ENCODE results near the gene PPM1A.

Gene PPM1A

GRCh38 chr14:60233251-60233650, 15.8 kb upstream of the PPM1A start:
- Histone ChIP-seq H2AFZ (ENCODE audit: low read depth, low read length) (no peak overlapping the region), H3K4me3 (ENCODE audit: low read depth in 1 of 2, low read length in 2 of 2) (no peak overlapping the region), H3K27me3 (ENCODE audit: insufficient read depth, low read length, poor library complexity) (no peaks in the 10 kb centered on the region), H3K9me3 (ENCODE audit: insufficient read depth, low read length, severe bottlenecking) (no peaks in the 10 kb centered on the region), H3K4me1 (ENCODE audit: insufficient read depth, low read length) (no peaks in the 10 kb centered on the region), H3K36me3 (ENCODE audit: insufficient read depth, low read length) (no peaks in the 10 kb centered on the region), H4K20me1 (ENCODE audit: insufficient read depth, low read length) (no peaks in the 10 kb centered on the region), H3K27ac (ENCODE audit: low read length) (no peak overlapping the region), H3K9ac (ENCODE audit: low read depth, low read length) (no peak overlapping the region), H3K4me2 (ENCODE audit: insufficient read depth, low read length) (no peak overlapping the region), H3K79me2 (ENCODE audit: insufficient read depth, low read length) (no peaks in the 10 kb centered on the region)
- DNase-seq: no peak
- TF ChIP-seq CTCF (IDR thresholded peaks at IDR 0.05; ENCODE audit: borderline replicate concordance, extremely low read depth, low read length, poor library complexity, severe bottlenecking): no peak
- no peak for TF ChIP-seq EZH2 (IDR thresholded peaks at IDR 0.05; ENCODE audit: borderline replicate concordance, low read depth, low read length, severe bottlenecking)
- ATAC-seq (ENCODE audit: insufficient read depth, low read depth): no peak

- Histone ChIP-seq H4K20me1 (ENCODE audit: insufficient read depth, low read length) (no peaks in the 10 kb centered on the region), H3K4me3 (ENCODE audit: low read depth in 1 of 2, low read length in 2 of 2) (no peak overlapping the region), H3K4me1 (ENCODE audit: insufficient read depth, low read length) (no peaks in the 10 kb centered on the region), H3K27me3 (ENCODE audit: insufficient read depth, low read length, poor library complexity) (no peaks in the 10 kb centered on the region), H3K9ac (ENCODE audit: low read depth, low read length) (no peak overlapping the region), H3K4me2 (ENCODE audit: insufficient read depth, low read length) (no peak overlapping the region), H3K9me3 (ENCODE audit: insufficient read depth, low read length, severe bottlenecking) (no peaks in the 10 kb centered on the region), H2AFZ (ENCODE audit: low read depth, low read length) (no peak overlapping the region), H3K36me3 (ENCODE audit: insufficient read depth, low read length) (no peaks in the 10 kb centered on the region), H3K27ac (ENCODE audit: low read length) (no peak overlapping the region), H3K79me2 (ENCODE audit: insufficient read depth, low read length) (no peaks in the 10 kb centered on the region)
- DNase-seq: no peak
- no peak for TF ChIP-seq EZH2 (IDR thresholded peaks at IDR 0.05; ENCODE audit: borderline replicate concordance, low read depth, low read length, severe bottlenecking)
- TF ChIP-seq CTCF (IDR thresholded peaks at IDR 0.05; ENCODE audit: borderline replicate concordance, extremely low read depth, low read length, poor library complexity, severe bottlenecking): no peak
- no peak for ATAC-seq (ENCODE audit: insufficient read depth, low read depth)
Measured at GRCh38 chr14:60233891-60234290, 15.1 kb upstream of the PPM1A start.

GRCh38 chr14:60235440-60235839, 13.6 kb upstream of the PPM1A start:
- DNase-seq: no peak
- H3K36me3 ChIP-seq (ENCODE audit: insufficient read depth, low read length): no peaks in the 10 kb centered on the region
- no peaks in the 10 kb centered on the region for H3K4me1 ChIP-seq (ENCODE audit: insufficient read depth, low read length)
- no peak overlapping the region for H2AFZ ChIP-seq (ENCODE audit: low read depth, low read length)
- no peak overlapping the region for H3K4me2 ChIP-seq (ENCODE audit: insufficient read depth, low read length)
- no peaks in the 10 kb centered on the region for H4K20me1 ChIP-seq (ENCODE audit: insufficient read depth, low read length)
- H3K27ac ChIP-seq (ENCODE audit: low read length): no peak overlapping the region
- H3K9me3 ChIP-seq (ENCODE audit: insufficient read depth, low read length, severe bottlenecking): no peaks in the 10 kb centered on the region
- TF ChIP-seq EZH2 (IDR thresholded peaks at IDR 0.05; ENCODE audit: borderline replicate concordance, low read depth, low read length, severe bottlenecking): no peak
- TF ChIP-seq CTCF (IDR thresholded peaks at IDR 0.05; ENCODE audit: borderline replicate concordance, extremely low read depth, low read length, poor library complexity, severe bottlenecking): no peak
- H3K79me2 ChIP-seq (ENCODE audit: insufficient read depth, low read length): no peaks in the 10 kb centered on the region
- H3K9ac ChIP-seq (ENCODE audit: low read depth, low read length): no peak overlapping the region
- H3K27me3 ChIP-seq (ENCODE audit: insufficient read depth, low read length, poor library complexity): no peaks in the 10 kb centered on the region
- no peak for ATAC-seq (ENCODE audit: insufficient read depth, low read depth)
- H3K4me3 ChIP-seq (ENCODE audit: low read depth in 1 of 2, low read length in 2 of 2): no peak overlapping the region

GRCh38 chr14:60238955-60239354, 10.1 kb upstream of the PPM1A start:
- H4K20me1 ChIP-seq (ENCODE audit: insufficient read depth, low read length): no peaks in the 10 kb centered on the region
- no peaks in the 10 kb centered on the region for H3K27me3 ChIP-seq (ENCODE audit: insufficient read depth, low read length, poor library complexity)
- TF ChIP-seq EZH2 (IDR thresholded peaks at IDR 0.05; ENCODE audit: borderline replicate concordance, low read depth, low read length, severe bottlenecking): no peak
- no peak for TF ChIP-seq CTCF (IDR thresholded peaks at IDR 0.05; ENCODE audit: borderline replicate concordance, extremely low read depth, low read length, poor library complexity, severe bottlenecking)
- no peaks in the 10 kb centered on the region for H3K9me3 ChIP-seq (ENCODE audit: insufficient read depth, low read length, severe bottlenecking)
- H3K4me1 ChIP-seq (ENCODE audit: insufficient read depth, low read length): no peaks in the 10 kb centered on the region
- H2AFZ ChIP-seq (ENCODE audit: low read depth, low read length): no peak overlapping the region
- no peak overlapping the region for H3K4me3 ChIP-seq (ENCODE audit: low read depth in 1 of 2, low read length in 2 of 2)
- no peaks in the 10 kb centered on the region for H3K79me2 ChIP-seq (ENCODE audit: insufficient read depth, low read length)
- H3K9ac ChIP-seq (ENCODE audit: low read depth, low read length): no peak overlapping the region
- H3K36me3 ChIP-seq (ENCODE audit: insufficient read depth, low read length): no peaks in the 10 kb centered on the region
- ATAC-seq (ENCODE audit: insufficient read depth, low read depth) (no peak), DNase-seq (no peak)
- H3K27ac ChIP-seq (ENCODE audit: low read length): no peak overlapping the region
- no peak overlapping the region for H3K4me2 ChIP-seq (ENCODE audit: insufficient read depth, low read length)

All from DND-41 (cell line).